Activated naive CD8-positive, alpha-beta T cell treated with anti-CD3 and anti-CD28 coated beads, Interleukin-2, amount 50 U/mL, for 24 hours (primary cell): Measurements from ENCODE around the gene MAMLD1.

Experiments used
- ATAC-seq: fragments of 150-1000 bp; cut with Tn5 transposase; one replicate; pipeline ENCODE4 v1.10.0; 2021
- DNase-seq: peaks from one replicate; pipeline ENCODE4 v3.0.0; 2021
- H3K27ac Mint-ChIP-seq: one replicate; pipeline ENCODE4 v1.8.0; 2021; ENCODE audit warnings: mild to moderate bottlenecking, mixed read lengths
- H3K27me3 Mint-ChIP-seq: one replicate; pipeline ENCODE4 v1.8.0; 2021; ENCODE audit warnings: mixed read lengths
- H3K36me3 Mint-ChIP-seq: one replicate; pipeline ENCODE4 v1.8.0; 2021; ENCODE audit warnings: low read depth, mixed read lengths
- H3K4me1 Mint-ChIP-seq: one replicate; pipeline ENCODE4 v1.8.0; 2021; ENCODE audit warnings: mixed read lengths
- H3K4me3 Mint-ChIP-seq: one replicate; pipeline ENCODE4 v1.8.0; 2021; ENCODE audit warnings: mild to moderate bottlenecking, moderate library complexity, mixed read lengths
- H3K9me3 Mint-ChIP-seq: one replicate; pipeline ENCODE4 v1.8.0; 2021; ENCODE audit warnings: mixed read lengths

Gene MAMLD1

DNA sequence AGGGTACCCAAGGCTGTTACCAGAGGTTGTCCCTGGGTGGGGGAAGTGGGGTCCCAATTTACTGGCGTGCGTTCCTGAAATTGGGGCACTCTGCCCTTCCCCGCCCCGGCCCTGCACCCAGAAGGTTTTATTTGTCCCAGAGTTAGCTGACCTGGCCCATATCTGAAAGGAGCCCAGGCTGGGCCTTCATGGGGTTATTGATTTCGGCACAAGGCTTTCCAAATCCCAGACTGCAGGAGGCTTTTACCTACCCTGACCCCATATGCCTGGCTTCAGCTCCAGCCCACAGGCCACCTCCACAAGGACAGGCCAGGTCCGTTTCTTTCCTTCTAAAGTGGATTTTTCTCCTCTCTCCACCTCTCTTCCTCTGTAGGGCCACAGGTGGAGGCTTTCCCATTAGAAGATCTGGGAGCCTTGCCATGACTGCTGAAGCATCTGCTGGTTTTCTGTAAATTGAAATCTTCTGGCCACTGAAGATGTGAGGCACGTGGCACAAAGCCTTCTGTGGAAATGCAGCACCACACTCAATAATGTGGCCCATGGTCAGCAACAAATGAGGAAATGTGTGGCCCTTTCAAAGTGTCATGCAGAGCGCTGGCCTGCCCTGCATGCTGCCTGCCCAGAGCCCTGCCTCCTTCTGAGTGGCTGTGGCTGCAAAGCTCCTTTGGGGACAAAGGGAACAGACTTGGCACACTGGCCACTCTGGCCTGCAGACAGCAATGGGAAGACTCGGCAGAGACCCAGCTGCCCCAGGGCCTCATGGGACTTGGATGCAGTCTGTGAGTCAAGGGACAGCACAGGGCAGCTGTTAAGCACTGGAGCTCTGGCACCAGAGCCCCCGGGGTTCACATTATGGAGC is 162.2 kb downstream of the MAMLD1 start:
- Mint-ChIP-seq H3K36me3 (no peaks in the 10 kb centered on the region), H3K4me3 (no peak overlapping the region)
- ATAC-seq = no peak

DNA sequence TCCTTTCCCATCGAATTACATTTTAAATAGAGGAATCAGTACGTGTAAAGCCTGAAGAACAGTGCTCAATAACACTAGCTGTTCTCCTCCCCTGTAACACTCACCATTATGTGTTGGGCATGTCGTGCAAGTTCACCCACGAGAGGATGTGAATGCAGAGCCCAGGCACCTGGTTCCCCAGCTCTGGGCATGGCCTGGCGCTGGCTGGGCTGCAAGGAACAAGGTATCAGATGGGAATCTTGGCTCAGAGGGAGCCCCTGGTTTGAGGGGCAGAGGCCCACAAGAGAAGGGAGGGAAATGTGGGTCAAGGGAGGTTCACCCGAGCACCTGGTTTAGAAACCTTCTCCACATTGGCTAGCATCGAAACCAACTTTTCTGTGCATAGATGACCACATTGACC is 163.6 kb downstream of the MAMLD1 start:
- Mint-ChIP-seq H3K36me3 (no peaks in the 10 kb centered on the region), H3K9me3 (no peaks in the 10 kb centered on the region), H3K4me3 (no peak overlapping the region), H3K27ac (no peak overlapping the region), H3K4me1 (no peaks in the 10 kb centered on the region), H3K27me3 (no peaks in the 10 kb centered on the region)
- no peak for ATAC-seq
- DNase-seq = no peak

More for the DNA sequence above, 162.2 kb downstream of the MAMLD1 start:
- no peaks in the 10 kb centered on the region for H3K9me3 Mint-ChIP-seq
- no peak overlapping the region for H3K27ac Mint-ChIP-seq
- H3K4me1 Mint-ChIP-seq = no peaks in the 10 kb centered on the region
- no peak for DNase-seq
- H3K27me3 Mint-ChIP-seq = no peaks in the 10 kb centered on the region

DNA sequence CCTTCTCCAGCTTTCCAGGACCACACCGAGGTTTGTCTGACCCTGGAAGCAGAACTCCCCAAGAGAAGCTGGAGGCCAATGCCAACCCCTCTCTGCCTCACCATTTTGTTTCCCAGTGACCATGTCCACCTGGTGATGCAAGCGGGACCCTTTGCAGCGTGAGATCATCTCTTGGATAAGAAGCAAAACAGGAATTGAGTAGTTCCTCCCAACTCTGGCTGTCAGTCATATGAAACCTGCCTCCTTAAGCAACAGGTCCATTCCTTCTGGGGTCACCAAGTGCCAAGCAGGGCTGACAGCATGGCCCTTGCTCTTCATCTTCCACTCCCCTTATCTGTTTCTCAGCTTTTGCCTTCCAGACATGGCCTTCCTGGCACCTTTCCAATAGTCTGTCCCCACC is 164.0 kb downstream of the MAMLD1 start:
- Mint-ChIP-seq H3K4me3 (no peak overlapping the region), H3K27me3 (no peaks in the 10 kb centered on the region), H3K36me3 (no peaks in the 10 kb centered on the region), H3K9me3 (no peaks in the 10 kb centered on the region), H3K4me1 (no peaks in the 10 kb centered on the region), H3K27ac (no peak overlapping the region)
- no peak for ATAC-seq
- no peak for DNase-seq

DNA sequence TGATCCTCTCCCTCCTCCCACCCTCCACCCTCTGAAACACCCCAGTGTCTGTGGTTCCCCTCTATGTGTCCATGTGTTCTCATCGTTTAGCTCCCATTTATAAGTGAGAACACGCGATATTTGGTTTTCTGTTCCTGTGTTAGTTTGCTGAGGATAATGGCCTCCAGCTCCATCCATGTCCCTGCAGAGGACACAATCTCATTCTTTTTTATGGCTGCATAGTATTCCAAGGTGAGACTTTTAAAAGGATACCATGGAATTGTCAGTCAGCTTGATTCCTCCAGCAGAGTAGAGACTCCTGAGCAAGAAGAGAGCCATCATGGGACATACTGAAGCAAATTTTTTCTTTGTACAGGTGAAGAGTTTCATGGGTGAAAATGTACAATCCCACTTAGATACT is 166.5 kb downstream of the MAMLD1 start:
- Mint-ChIP-seq H3K4me1 (peaks cover 5% of the 10 kb centered on the region), H3K27me3 (no peaks in the 10 kb centered on the region), H3K27ac (no peak overlapping the region), H3K36me3 (peaks cover 2% of the 10 kb centered on the region), H3K9me3 (peaks cover 9% of the 10 kb centered on the region), H3K4me3 (no peak overlapping the region)
- ATAC-seq (no peak), DNase-seq (no peak)

DNA sequence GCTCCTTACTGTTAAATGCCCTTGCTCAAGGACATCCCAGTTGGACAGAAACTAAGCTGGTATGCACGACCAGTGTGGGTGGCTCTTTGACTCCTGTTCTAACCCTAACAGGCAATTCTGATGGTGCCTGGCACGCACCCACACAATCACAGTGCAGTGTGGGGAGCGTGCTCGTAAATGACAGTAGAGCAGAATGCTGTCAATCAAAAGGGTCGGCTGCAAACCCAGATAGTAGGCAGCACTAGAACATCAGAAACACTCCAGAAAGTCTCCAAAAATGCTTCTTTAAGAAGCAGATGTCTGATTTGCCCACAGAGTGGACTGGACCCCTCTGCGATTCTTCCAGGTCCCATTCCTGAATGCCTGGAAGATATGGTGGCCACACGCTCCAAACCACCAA is 167.7 kb downstream of the MAMLD1 start:
- DNase-seq = no peak
- Mint-ChIP-seq H3K27me3 (no peaks in the 10 kb centered on the region), H3K9me3 (peaks cover 10% of the 10 kb centered on the region), H3K36me3 (peaks cover 2% of the 10 kb centered on the region), H3K4me3 (no peak overlapping the region), H3K27ac (no peak overlapping the region), H3K4me1 (peaks cover 5% of the 10 kb centered on the region)
- no peak for ATAC-seq

DNA sequence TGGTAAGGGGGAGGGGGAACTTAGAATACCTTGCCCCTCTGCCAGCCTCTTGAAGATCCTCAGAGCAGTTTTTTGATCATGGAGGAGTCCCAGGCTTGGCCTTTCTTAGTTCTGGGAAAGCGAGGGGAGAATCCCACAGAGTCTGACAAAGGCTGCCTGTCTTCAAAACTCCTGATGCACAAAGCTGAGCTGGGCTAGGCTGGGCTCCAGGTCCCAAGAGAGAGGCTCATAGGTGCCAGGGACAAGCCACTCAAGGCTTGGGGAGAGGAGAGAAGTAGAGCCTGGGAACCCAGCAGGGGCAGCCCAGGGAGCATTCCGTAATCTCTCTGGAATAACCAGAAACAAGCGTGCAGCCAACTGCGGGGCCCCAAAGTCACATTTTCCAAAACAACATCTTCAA is 168.3 kb downstream of the MAMLD1 start:
- no peaks in the 10 kb centered on the region for H3K27me3 Mint-ChIP-seq

DNA sequence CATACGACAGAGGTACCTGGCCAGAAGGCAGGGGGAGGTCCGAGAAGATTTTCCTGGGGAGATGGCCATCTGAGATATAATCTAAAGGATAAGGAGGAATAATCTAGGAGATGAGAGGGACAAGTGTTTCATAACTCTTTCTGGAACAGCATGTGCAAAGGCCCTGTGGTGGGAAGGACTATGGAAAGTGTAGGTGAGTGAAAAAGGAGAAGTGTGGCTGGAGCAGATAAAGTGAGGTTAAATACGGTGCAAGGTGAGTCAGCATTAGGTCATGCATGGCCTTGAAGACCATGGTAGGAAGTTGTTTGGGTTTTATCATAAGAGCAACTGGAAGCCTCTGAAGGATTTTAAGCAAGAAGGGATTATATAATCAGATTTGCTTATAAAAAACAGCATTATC is 170.7 kb downstream of the MAMLD1 start:
- peaks cover 5% of the 10 kb centered on the region for H3K4me1 Mint-ChIP-seq
- H3K9me3 Mint-ChIP-seq = peaks cover 16% of the 10 kb centered on the region
- DNase-seq (no peak), ATAC-seq (no peak)
- H3K36me3 Mint-ChIP-seq = peaks cover 2% of the 10 kb centered on the region
- H3K27me3 Mint-ChIP-seq = no peaks in the 10 kb centered on the region
- no peak overlapping the region for H3K4me3 Mint-ChIP-seq
- no peak overlapping the region for H3K27ac Mint-ChIP-seq

More for the DNA sequence above, 168.3 kb downstream of the MAMLD1 start:
- Mint-ChIP-seq H3K27ac (no peak overlapping the region), H3K9me3 (peaks cover 14% of the 10 kb centered on the region), H3K4me3 (no peak overlapping the region), H3K36me3 (peaks cover 2% of the 10 kb centered on the region), H3K4me1 (peaks cover 5% of the 10 kb centered on the region)
- DNase-seq = no peak
- ATAC-seq = no peak

DNA sequence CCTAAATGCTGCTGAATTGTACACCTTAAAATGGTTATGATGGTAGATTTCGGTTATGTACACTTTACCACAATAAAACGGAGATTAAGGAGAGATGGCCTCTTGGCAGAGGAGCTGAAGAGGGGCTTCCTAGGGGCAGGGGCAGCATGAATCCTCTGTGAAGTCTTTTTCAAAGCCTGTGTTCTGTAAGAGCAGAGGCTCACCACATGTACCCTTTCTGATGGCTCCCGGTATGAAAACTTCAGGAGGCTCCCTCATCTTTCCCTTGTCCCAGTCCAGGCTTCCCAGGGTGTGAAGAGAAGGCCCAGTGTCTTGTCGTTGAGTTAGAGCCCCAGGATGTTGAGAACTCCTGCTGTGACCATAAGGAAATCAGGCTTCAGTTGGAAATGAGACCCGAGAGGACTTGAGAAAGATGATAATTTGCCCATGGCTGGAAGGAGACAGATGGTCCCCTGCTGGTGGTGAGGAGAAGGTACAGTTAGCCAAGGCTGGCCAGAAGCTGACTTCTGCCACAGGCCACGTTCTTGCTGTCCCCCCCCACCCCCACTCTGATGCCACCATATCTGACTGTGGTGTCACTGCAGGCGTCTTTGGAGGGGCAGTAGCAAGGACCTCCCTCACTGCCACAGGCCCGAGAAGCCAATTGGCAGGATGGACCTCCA is 173.5 kb downstream of the MAMLD1 start:
- DNase-seq (no peak), ATAC-seq (no peak)
- Mint-ChIP-seq H3K4me1 (peaks cover 5% of the 10 kb centered on the region), H3K4me3 (no peak overlapping the region), H3K9me3 (peaks cover 16% of the 10 kb centered on the region), H3K27me3 (no peaks in the 10 kb centered on the region), H3K27ac (no peak overlapping the region), H3K36me3 (peaks cover 2% of the 10 kb centered on the region)

DNA sequence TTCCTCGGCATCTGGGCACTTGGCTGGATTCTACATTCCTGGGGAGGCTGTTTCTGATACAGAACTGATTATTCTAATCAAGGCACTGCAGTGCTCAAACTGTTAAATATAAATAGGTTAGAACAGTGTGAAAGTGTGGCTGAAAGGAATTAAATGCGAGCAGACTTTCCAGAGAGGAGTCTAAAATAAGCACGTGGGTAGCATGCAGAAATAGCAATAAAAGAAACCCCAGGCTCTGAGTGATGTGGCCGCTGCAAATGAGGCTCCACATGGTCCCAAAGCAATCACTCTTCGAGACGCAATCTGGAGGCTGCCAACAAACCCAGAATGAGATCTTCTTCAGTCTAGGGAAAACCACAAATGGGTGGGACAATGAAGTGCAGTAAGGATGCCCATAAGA is 174.7 kb downstream of the MAMLD1 start:
- peaks cover 5% of the 10 kb centered on the region for H3K4me1 Mint-ChIP-seq
- no peak overlapping the region for H3K4me3 Mint-ChIP-seq
- H3K9me3 Mint-ChIP-seq = peaks cover 16% of the 10 kb centered on the region
- DNase-seq (no peak), ATAC-seq (no peak)
- no peak overlapping the region for H3K27ac Mint-ChIP-seq
- no peaks in the 10 kb centered on the region for H3K27me3 Mint-ChIP-seq
- H3K36me3 Mint-ChIP-seq = peaks cover 2% of the 10 kb centered on the region

DNA sequence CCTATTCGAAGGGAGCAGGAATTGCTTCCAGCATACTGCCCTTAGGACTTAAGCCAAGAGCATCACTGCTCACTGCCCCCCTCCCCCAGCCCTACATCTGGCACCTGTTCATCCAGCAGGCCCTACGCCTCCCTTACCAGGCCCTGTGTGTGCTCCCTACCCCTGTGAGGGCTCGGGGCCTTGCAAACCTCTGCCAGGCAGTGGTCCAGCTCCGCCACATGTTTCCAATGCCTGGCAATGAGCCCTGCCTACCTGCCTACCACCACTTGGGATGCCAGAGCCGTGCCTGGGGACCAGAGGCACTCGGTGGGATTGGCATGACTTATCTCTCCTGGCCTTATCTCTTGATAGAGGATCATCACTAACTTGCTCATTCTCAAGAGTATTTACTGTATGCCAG is 177.8 kb downstream of the MAMLD1 start:
- Mint-ChIP-seq H3K4me1 (peaks cover 2% of the 10 kb centered on the region), H3K4me3 (no peak overlapping the region), H3K27me3 (no peaks in the 10 kb centered on the region), H3K9me3 (peaks cover 6% of the 10 kb centered on the region), H3K27ac (no peak overlapping the region), H3K36me3 (no peaks in the 10 kb centered on the region)
- DNase-seq (no peak), ATAC-seq (no peak)

DNA sequence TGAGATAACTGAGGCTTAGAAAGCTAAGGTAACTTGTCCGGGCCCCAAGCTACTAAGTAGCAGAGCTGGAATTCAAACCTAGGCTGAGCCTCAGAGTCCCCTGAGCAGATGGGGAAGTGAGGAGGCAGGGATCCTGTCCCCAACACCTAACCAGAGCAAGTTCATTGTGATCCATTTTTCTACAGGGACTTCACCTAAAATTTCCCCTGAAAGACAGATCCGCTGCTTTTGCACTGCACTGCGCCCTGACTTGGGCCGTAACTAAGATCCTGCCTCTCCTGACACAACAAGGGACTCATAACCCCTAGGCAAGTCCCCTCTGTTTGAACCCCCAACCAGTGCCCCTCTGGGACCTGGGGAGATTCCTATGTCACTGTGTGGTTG is 179.7 kb downstream of the MAMLD1 start:
- no peak overlapping the region for H3K27ac Mint-ChIP-seq
- peaks cover 17% of the 10 kb centered on the region for H3K4me1 Mint-ChIP-seq
- H3K27me3 Mint-ChIP-seq = no peaks in the 10 kb centered on the region
- ATAC-seq (no peak), DNase-seq (no peak)
- H3K36me3 Mint-ChIP-seq = no peaks in the 10 kb centered on the region
- no peak overlapping the region for H3K4me3 Mint-ChIP-seq
- no peaks in the 10 kb centered on the region for H3K9me3 Mint-ChIP-seq

DNA sequence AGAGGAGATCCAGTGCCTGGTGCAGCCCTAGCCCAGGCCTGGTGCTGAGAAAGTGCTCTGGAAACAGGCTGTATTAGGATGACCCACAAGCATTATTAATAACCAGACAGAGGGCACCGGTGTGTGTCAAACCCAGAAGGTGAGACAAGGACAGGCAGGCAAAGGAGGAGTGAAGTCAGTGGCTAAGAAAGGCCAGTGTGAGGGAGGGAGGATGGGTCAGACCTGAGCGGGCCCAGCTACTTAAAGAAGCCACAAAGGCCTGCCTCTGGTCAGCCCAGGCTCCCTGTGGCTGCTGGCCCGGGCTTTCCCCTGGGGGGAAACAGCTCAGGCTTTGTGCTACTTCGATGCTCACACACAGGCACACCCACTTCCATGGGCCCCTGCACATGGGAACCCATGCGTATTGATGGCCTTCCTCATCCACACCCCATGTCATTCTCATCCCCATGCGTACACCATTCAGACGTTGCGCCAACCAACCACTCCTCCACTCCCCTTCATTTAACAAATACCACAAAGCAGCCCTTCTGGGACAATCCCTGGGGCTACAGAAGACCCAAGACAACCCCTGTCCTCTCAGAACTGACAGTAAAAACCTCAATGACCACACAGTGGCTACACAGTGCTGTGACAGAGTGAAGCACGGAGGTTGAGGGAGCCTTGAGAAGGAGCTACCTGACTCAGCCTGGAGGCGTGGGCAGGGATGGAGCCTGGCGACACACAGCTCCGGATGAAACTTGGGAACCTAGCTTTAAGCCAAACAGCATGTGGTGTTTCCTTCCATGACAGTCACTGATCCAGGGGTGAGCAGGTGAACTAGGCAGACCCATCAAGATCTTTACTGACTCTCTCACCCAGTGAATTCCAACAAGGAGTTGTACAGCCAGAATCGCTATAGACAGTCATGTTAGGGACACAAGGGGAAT is 180.4 kb downstream of the MAMLD1 start:
- no peaks in the 10 kb centered on the region for H3K36me3 Mint-ChIP-seq
- peak; percentile 27 for ATAC-seq
- no peak overlapping the region for H3K27ac Mint-ChIP-seq

DNA sequence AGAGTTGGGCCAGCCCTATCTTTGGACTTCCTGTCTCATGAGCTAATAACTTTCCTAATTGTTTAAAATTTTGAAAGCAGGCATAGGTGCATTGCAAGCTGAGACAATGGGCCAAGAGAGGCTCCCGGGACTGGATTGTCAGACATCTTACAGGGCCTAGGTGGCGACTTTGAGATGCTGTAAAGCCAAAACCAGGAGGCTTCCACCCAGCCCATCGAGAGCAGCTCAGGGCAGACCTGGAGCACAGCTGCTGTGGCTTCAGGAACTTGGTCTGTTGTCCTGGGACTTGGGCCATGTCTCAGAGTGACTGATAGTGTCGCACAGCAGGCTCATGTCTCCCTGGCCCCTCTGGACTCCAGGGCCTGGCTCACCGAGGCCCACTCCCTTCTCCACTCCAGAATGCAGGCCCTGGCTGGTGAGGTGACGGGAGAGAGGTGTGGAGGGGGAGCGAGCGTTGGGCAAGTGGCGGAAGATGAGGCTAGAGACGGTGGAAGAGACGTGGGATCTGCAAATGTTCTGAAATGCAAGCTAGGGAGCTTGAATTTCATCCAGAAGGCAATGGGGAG is 181.2 kb downstream of the MAMLD1 start:
- peaks cover 30% of the 10 kb centered on the region for H3K4me1 Mint-ChIP-seq
- no peaks in the 10 kb centered on the region for H3K27me3 Mint-ChIP-seq
- H3K27ac Mint-ChIP-seq = no peak overlapping the region
- no peaks in the 10 kb centered on the region for H3K36me3 Mint-ChIP-seq
- no peak for ATAC-seq
- H3K4me3 Mint-ChIP-seq = no peak overlapping the region
- H3K9me3 Mint-ChIP-seq = no peaks in the 10 kb centered on the region
- DNase-seq = no peak

More for the DNA sequence above, 180.4 kb downstream of the MAMLD1 start:
- H3K27me3 Mint-ChIP-seq = no peaks in the 10 kb centered on the region
- no peaks in the 10 kb centered on the region for H3K9me3 Mint-ChIP-seq
- H3K4me3 Mint-ChIP-seq = no peak overlapping the region
- DNase-seq = no peak
- H3K4me1 Mint-ChIP-seq = peaks cover 24% of the 10 kb centered on the region
